HS-27A (cell line): ENCODE measurements around the gene OPHN1.
"Not testable (repeated sequence)": the region's sequence is repeated elsewhere in the genome, so short reads cannot be mapped to it uniquely, and the experiment has no call there.

Source experiments
- DNase-seq: peaks from one replicate; pipeline ENCODE4 v3.0.0-alpha.2; 2012; ENCODE audit warnings: low read depth, missing footprints

OPHN1 gene

GRCh38 chrX:68421636-68422035, 11.7 kb downstream of the OPHN1 start:
- no peak for DNase-seq

DNA sequence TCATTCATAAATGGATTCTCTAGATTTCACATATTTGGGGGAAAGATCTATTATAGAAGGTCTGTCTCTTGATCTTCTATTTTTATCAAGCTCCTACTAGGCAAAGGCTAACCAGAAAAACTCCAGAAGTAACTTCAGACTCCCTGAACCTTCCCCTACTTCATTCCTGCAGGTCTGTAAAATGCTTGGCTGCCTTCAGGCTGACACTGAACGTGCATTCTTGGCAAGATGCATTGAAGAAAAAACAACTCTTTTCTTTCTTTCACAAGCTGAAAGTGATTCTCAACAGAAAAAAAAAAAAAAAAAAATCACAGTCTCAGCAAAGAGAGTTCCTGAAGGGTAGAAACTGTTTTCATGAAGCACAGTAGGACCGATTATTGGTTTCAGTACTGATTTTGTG, 12.7 kb downstream of the OPHN1 start:
- no peak for DNase-seq

DNA sequence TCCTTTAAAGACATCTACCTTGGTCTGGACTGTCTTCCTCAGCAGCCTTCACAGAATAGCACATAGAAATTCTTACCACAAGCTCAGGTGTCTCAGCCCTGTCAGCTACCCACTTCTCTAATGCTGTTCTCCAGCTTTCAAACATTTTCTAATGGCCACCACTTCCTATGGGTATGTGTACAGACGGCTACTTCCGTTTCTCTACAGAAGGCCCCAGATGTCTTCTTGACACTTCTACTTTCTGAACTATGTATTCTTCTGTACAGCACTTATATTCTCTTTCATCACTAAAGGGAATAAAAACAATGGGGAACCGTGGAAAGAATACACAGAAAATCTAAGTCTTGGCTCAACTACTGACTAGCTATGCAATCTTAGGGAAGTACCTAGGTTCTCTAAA, 13.3 kb downstream of the OPHN1 start:
- no peak for DNase-seq

DNA sequence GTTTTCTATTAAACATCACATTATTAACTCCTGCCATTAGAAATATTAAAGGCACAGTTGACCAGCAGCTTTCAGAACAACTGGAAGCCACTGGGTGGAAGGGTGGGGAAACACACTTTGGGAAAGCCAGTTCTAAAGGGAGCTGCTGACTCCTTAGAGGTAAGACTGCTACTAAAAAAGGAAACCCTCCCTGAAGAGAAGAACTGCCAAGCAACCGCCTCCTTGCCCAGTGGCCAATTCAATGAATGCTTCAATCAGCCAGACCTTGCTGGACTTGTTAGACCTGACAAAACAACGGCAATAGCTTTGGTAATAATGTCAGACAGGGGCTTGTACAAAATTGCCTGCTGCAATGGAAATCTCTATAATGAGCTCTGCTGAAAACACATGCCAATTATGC, 15.6 kb downstream of the OPHN1 start:
- no peak for DNase-seq

GRCh38 chrX:68416592-68416991, 16.7 kb downstream of the OPHN1 start:
- no peak for DNase-seq

GRCh38 chrX:68415316-68415715, 18.0 kb downstream of the OPHN1 start:
- no peak for DNase-seq

DNA sequence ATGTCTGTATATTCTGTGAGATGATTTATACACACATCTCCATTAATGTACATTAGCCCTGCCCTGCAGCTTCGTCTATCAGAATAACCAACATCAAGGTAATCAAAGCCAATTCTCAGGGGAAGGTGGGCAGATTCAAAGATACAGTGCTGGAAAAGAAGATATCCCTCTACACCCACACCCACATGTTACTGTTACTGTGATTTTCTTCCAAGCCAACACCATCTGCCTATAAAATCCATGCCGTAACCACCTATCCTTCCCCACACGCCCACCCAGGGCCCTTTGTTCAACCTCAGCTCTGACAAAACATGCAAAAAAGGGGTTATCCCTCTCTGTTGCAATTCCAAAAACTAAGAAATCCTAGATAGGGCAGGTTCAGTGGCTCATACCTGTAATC, 20.0 kb downstream of the OPHN1 start:
- DNase-seq = no peak

GRCh38 chrX:68411729-68412128, 21.6 kb downstream of the OPHN1 start:
- no peak for DNase-seq

DNA sequence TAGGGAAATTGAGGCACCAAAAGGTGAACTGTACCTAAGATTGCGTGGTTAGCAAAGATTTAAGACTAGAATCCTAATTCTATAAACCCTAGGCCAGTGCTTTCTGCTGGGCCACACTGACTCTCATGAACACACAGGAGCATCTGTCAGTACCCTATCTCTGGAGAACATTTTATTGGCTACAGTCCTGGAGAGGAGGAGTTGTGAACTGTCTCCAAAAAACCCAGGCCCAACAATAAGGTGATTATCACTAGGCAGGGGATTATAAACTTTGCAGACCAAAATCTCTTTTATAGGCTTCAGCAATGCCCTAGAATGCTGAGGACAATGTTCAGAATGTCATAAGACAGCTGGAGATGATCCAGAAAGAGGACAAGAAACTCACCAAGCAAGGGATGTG, 24.1 kb downstream of the OPHN1 start:
- DNase-seq = no peak

DNA sequence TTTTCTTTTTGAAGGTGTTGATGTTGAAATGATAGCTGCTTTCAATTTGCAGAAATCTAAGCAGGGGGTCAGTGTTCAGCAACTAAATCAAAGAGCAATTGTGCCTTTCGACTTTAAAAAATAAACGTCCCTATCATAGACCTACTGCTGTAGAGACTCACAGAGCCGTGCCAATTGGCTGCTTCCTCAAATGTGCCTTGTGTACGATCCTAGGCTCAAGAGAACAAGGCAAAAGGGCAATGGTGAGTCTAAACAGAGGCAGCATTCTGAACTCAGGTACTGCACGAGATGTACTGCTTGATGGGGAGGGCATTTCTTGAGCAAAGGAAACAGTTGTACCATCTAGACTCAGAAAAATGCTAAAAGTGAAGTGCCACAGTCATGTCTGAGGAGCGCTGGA, 29.8 kb downstream of the OPHN1 start:
- no peak for DNase-seq

- DNase-seq = no peak
These were observed 30.3 kb downstream of the OPHN1 start for GRCh38 chrX:68403038-68403437.

GRCh38 chrX:68402094-68402493, 31.2 kb downstream of the OPHN1 start:
- DNase-seq = no peak

DNA sequence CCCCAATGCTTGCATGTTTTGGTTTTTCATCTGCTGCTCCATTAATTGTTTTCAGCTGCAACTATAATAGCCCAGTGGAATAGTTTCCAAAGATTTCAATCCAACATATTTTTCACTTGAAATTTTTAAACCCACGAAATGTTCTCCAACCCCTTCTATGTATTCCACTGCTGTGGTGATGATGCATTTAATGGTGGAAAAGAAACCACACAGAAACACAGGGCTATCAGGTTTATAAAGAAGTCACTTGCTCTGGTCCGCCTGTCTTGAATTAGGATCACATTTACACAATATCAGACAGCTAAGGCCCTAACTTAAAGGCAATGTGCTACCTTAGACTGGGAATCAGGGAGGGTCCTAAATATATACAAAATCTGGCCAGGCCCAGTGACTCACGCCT, 35.0 kb downstream of the OPHN1 start:
- no peak for DNase-seq

GRCh38 chrX:68396953-68397352, 36.3 kb downstream of the OPHN1 start:
- no peak for DNase-seq

- DNase-seq = not testable (repeated sequence)
These were observed 43.8 kb downstream of the OPHN1 start for GRCh38 chrX:68389419-68389960.

DNA sequence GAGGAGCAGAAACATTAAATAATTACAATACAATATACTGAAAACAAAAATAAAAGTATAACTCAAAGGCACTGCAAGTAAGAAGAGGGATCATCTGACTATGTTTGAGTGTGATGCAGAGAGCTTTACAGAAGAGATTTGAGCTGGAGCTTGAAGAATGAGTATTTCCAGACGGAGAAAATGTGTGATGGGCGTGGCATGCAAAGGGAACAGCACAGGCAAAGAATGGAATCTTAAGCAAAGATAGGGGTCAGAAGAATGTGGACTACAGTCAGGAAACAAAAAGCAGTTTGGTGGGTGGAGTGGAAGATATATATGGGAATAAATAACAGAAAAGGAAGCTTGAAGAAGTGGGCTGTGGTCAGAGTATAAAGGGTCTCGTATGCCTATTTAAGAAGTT, 45.5 kb downstream of the OPHN1 start:
- DNase-seq = no peak

DNA sequence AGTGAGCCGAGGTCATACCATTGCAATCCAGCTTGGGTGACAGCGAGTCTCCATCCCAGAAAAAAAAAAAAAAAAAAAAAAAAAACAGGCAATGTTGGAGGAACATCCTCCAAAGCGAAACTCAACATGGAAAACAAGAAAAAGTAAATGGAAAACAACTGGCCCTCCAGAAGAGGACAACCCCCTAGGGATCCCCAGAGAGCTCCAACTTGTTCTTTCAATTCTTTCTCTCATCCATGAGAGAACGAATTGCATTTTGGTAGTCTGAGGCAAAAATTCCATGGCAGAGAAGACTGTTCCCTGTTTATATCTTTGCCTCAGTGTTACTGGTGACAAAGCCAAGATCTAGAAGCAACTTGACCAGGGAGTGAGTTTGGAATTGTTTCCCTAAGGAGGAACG, 49.8 kb downstream of the OPHN1 start:
- no peak for DNase-seq

DNA sequence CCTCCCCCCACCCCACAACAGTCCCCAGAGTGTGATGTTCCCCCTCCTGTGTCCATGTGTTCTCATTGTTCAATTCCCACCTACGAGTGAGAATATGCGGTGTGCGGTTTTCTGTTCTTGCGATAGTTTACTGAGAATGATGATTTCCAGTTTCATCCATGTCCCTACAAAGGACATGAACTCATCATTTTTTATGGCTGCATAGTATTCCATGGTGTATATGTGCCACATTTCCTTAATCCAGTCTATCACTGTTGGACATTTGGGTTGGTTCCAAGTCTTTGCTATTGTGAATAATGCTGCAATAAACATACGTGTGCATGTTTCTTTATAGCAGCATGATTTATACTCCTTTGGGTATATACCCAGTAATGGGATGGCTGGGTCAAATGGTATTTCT, 55.7 kb downstream of the OPHN1 start:
- not testable (repeated sequence) for DNase-seq

GRCh38 chrX:68376373-68376772, 56.9 kb downstream of the OPHN1 start:
- DNase-seq = no peak

DNA sequence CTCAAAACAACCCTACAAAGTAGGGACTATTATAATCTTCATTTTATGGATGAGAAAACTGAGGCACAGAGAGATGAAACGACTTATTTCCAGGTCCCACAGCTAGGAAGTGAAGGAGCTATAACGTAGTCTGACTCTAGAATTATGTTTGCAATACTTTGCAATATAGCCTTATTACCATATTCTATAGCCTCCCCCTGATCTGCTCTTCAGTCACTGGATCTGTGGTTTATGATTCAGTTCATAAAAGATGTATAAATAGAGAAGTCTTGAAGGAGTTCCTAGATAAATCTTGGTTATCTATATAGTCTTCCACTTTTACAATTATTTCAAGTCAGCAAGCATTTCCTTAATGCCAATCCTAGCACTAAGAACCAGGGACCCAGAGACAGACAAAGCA, 57.5 kb downstream of the OPHN1 start:
- DNase-seq = no peak

GRCh38 chrX:68372665-68373064, 60.6 kb downstream of the OPHN1 start:
- no peak for DNase-seq

- DNase-seq = no peak
These were observed 63.7 kb downstream of the OPHN1 start for GRCh38 chrX:68369559-68369958.

- DNase-seq = no peak
These were observed 68.0 kb downstream of the OPHN1 start for GRCh38 chrX:68365341-68365740.

GRCh38 chrX:68363984-68364383, 69.3 kb downstream of the OPHN1 start:
- DNase-seq = no peak

- no peak for DNase-seq
These were observed 74.6 kb downstream of the OPHN1 start for GRCh38 chrX:68358679-68359078.
